HG02970 (cell line): ENCODE measurements around the gene SETBP1.
A peak's percentile ranks its signal among the peaks of the same experiment; 100 is the strongest.

Experiments
- ATAC-seq: cut with Tn5 transposase; IDR thresholded peaks from one replicate; pipeline ENCODE4 v1.9.1; 2021; ENCODE audit warnings: mild to moderate bottlenecking, moderate library complexity, moderate number of reproducible peaks; ENCODE audit not compliant: unreplicated experiment, low FRiP score

The SETBP1 gene

GRCh38 chr18:44857081-44857480 lies 176.4 kb downstream of the SETBP1 start:
- ATAC-seq = no peak

DNA sequence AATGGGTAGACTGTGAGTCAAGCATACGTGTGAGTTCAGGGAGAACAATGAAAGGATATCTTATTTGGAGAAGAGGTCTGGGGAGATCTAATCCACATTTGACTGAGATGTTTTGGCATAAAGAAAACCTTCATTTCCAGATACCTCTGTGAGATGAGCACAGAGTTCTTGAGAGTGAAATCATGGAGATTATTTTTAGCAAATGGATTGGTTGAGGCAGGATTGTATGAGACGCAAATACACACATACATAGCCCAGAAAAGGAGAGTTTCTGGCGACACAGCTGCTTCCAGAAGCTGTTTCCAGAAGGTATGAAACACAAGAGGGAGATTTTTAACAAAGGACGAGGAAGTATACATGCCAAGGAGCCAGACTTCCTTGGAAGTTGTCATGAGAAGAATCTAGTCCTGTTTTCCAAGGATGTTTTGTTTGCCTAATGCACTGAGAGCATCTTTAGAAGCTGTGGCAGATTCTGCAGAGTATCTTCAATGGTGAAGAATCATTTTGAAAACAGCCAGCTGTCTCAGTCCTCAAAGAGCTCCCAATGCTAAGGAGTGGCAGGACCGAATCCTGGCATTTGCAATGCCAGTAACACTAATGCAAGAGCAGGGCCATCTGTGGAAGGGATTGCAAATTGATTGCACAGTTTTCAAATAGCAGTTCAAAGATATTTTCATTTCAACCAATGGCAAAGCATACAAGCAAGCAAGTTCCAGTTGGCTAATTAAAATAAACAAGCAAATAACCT lies 177.2 kb downstream of the SETBP1 start:
- no peak for ATAC-seq

DNA sequence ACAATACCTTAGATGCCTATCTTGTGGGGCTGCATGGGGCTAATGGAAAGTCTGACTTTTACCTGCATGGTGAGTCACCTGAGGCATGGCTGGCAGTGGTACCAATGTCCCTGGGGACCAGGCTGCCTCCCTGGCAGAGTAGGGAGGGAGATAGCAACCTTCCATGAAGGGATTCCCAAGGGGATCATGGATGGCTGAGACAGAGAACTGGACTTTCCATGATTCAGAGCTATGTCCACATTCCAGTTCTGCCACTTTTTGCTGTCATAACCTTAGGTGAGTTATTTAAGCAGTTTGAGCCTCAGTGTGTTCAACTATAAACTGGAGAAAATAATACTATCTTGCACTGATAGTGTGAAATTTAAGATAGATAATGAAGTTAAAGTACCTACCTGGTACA lies 178.6 kb downstream of the SETBP1 start:
- no peak for ATAC-seq

- no peak for ATAC-seq
Observed at GRCh38 chr18:44859751-44860439, 179.2 kb downstream of the SETBP1 start.

DNA sequence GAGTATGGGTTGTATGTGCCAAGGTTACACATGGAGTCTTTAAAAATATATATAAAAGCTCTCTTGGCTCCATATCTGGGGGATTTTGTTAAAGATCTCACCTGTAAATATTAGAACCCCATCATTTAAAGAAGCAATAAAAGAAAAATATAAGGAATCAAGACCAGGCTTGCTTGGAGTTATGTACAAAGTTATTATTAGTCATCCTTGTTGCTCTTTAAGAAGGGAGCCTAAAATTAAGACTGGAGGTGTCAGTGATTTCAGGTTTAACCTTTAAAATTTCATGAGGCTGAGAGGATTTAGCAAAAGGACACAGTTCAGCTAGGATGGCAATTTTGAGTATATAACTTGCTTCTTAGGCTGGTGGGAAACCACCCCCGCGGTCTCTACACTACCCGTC lies 181.4 kb downstream of the SETBP1 start:
- ATAC-seq = no peak

DNA sequence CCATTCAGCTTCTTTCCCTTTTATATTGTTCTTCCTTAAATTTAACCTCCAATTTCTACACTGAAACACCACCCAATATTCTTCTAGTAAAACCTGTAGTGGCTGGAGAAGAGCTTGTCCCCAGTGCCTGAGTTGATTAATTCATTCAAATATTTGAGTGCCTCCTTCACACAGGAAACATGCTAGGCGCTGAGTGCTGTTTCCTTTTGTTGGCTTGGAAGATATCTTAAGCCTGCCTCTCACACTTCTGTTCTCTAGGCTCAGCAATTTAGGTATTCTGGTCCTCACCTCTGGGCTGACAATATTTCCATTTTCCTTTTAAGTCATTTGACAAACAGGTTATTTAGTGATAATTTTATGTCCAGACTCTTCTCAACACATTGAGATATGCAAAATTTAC lies 185.4 kb downstream of the SETBP1 start:
- no peak for ATAC-seq

DNA sequence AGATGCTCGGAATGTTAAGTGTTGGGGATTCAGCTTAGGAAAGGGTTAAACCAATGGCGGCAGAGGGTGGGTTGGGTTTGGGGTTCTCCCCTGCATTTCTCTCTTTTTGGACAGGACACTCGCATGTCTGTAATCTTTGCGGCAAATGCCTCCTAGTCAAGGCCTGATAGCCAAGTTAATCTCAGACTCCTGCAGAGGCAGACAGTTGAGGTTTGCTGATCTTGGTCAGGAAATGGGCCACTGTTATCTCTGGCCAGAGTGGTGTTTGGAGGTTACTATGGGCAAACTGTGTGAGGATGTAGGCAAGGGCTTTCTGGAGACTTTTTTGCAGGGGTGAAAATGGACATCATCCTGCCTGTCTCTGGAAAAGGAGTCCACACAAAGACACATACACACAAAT lies 188.8 kb downstream of the SETBP1 start:
- no peak for ATAC-seq

GRCh38 chr18:44870631-44871502 lies 190.2 kb downstream of the SETBP1 start:
- ATAC-seq = no peak

DNA sequence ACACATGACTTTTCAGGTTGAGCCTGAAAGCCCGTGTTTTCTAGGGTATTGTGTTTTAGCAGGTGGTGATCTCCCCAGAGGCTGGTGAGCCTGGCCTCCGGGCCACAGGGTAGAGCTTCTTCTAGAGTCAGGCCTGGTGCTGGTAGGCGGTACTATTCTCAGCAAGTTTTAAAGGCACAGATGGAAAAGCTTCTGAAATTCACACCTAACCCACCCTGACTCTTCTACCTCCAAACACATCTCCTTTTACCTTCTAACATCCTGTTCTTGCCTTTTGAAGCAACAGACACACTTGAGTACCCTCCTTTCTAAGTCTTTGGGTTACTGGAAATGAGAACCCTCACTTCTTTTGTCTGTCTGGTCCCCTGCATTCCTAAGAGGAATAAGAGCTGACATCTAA lies 191.1 kb downstream of the SETBP1 start:
- ATAC-seq = no peak

- ATAC-seq = no peak
Observed at GRCh38 chr18:44876024-44876423, 195.3 kb downstream of the SETBP1 start.

DNA sequence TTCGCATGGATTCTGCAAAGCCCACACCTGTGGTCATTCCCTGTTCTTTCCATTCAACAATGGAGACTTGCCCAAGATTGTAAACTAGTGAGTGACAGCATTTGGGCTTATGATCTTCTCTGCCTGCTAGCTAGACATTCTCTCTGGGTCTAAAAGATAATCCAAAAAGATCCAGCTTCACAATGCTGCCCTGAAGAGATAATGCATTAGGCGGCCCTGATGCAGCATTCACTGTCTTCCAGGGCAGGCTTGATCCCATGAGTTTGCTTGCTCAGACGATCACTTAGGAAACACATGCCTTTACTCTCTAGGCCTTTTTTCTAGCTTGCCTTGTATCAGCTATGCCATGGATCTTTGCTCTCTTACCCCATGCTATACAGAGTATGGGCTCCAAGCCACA lies 196.1 kb downstream of the SETBP1 start:
- ATAC-seq = no peak

DNA sequence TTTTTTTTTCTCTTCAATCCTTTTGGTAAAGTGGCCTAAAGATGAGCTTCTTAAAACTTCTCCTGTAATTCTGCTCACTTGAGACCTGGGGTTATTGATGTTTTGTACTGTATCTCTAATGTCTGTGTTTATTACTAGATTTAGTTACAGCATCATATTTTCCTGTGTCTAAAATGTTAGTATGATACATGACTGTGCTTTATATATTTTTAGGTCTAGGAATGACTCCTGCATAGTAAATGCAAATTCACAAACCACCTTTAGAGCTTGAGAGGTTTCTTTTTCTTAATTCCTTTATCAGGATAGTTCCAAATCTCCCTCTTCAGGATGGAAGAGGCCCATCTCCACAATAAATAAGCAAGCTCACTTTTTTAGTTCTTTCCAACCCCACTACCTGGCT lies 197.6 kb downstream of the SETBP1 start:
- ATAC-seq = no peak

DNA sequence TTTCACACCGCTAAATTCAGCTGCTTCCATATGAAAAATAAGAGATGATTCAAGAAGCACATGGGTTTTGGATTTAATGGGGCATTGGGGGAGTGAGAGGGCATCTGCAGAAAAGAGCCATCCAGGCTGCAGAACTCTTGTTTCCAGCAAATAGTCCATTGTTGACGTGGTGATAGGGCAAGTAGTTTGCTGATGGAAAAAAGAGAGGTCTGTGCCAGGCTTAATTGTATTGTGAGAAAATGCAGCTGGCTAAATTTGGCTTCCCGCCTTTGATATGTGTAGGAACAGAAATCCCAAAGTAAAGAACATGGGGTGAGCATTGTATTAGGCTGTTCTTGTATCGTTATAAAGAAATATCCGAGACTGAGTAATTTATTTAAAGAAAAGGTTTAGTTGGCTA lies 199.5 kb downstream of the SETBP1 start:
- ATAC-seq = no peak

- ATAC-seq = no peak
Observed at GRCh38 chr18:44881461-44882162, 200.9 kb downstream of the SETBP1 start.

GRCh38 chr18:44882163-44882868 lies 201.6 kb downstream of the SETBP1 start:
- ATAC-seq = no peak

GRCh38 chr18:44883671-44884070 lies 203.0 kb downstream of the SETBP1 start:
- ATAC-seq = no peak

- no peak for ATAC-seq
Observed at GRCh38 chr18:44884431-44884830, 203.7 kb downstream of the SETBP1 start.

- no peak for ATAC-seq
Observed at GRCh38 chr18:44885507-44885906, 204.8 kb downstream of the SETBP1 start.

- peak; percentile 66 for ATAC-seq
Observed at GRCh38 chr18:44887227-44887631, 206.5 kb downstream of the SETBP1 start.

DNA sequence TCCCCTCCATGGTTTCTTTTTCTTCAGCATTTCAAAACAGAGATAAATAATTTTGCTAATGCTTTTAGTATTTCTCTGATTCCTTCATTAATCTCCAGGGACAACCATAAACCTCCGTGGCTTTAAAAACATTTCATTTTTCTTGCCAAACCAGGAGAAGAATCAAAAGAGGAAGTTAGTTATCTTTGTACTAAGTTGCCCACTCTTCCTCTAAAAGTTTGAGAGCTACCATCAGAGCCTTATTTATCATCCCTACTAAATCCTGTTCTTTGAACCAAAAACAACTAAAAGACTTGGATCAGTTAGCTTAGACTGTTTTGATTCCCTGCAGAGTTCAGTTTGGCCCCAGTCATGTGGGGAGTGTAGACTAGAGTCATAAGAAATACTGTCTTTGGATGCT lies 208.4 kb downstream of the SETBP1 start:
- no peak for ATAC-seq
